GM19395 (cell line): ENCODE data around the gene ZNF22.

ENCODE experiments used
- ATAC-seq: cut with Tn5 transposase; IDR thresholded peaks from one replicate; pipeline ENCODE4 v1.9.1; 2021; ENCODE audit warnings: mild to moderate bottlenecking, moderate library complexity; ENCODE audit not compliant: unreplicated experiment

The ZNF22 gene

GRCh38 chr10:44989597-44990301 lies 11.0 kb upstream of the ZNF22 start:
- ATAC-seq: no peak

GRCh38 chr10:44990302-44990655 lies 10.4 kb upstream of the ZNF22 start:
- no peak for ATAC-seq

GRCh38 chr10:44990965-44991364 lies 9.8 kb upstream of the ZNF22 start:
- no peak for ATAC-seq

- no peak for ATAC-seq
Observed at GRCh38 chr10:44991571-44991970, 9.2 kb upstream of the ZNF22 start.

GRCh38 chr10:44992070-44992731 lies 8.5 kb upstream of the ZNF22 start:
- ATAC-seq: no peak

GRCh38 chr10:44992732-44993225 lies 7.9 kb upstream of the ZNF22 start:
- no peak for ATAC-seq

- ATAC-seq: no peak
Observed at GRCh38 chr10:44993226-44993921, 7.3 kb upstream of the ZNF22 start.

GRCh38 chr10:44993922-44994751 lies 6.6 kb upstream of the ZNF22 start:
- no peak for ATAC-seq

GRCh38 chr10:44994752-44995530 lies 5.8 kb upstream of the ZNF22 start:
- ATAC-seq: no peak

- ATAC-seq: no peak
Observed at GRCh38 chr10:44995581-44995913, 5.2 kb upstream of the ZNF22 start.

- ATAC-seq: no peak
Observed at GRCh38 chr10:44995914-44996669, 4.6 kb upstream of the ZNF22 start.

GRCh38 chr10:44997105-44997748 lies 3.5 kb upstream of the ZNF22 start:
- ATAC-seq: no peak

GRCh38 chr10:44998146-44998631 lies 2.5 kb upstream of the ZNF22 start:
- ATAC-seq: no peak

- no peak for ATAC-seq
Observed at GRCh38 chr10:45000138-45000751, 478 bp upstream of the ZNF22 start.

GRCh38 chr10:45001381-45002148 lies 842 bp downstream of the ZNF22 start:
- ATAC-seq: peak; percentile 87

GRCh38 chr10:45003432-45004000 lies 2.8 kb downstream of the ZNF22 start:
- no peak for ATAC-seq

- no peak for ATAC-seq
Observed at GRCh38 chr10:45004661-45005060, 3.9 kb downstream of the ZNF22 start.

GRCh38 chr10:45005284-45005683 lies 4.6 kb downstream of the ZNF22 start:
- no peak for ATAC-seq
